Thyroid gland (tissue), 4 donors: ENCODE results near the gene MPP3. TPM values are rescaled to one million over a fixed set of nuclear protein-coding genes. Genes with fewer than 3 reads are reported as not detected.

Source experiments
- DNase-seq, 2 donors: peaks; one replicate each; pipeline ENCODE4 v3.0.0-alpha.2; 2019
- H3K27ac ChIP-seq, 3 donors: fragments of 200-600 bp; sonication (generic); 1 replicate in 2 of 3; 2 replicates in 1 of 3; pipeline ENCODE4 v1.5.1; 2016 to 2019; ENCODE audit warnings: mild to moderate bottlenecking in 1 of 3, moderate library complexity in 1 of 3
- H3K27me3 ChIP-seq: fragments of 200-600 bp; sonication (generic); one replicate; pipeline ENCODE4 v1.5.1; 2019
- H3K36me3 ChIP-seq, 2 donors: fragments of 200-600 bp; sonication (generic); one replicate each; pipeline ENCODE4 v1.5.1; 2016 to 2019
- H3K4me1 ChIP-seq, 2 donors: fragments of 200-600 bp; sonication (generic); one replicate each; pipeline ENCODE4 v1.5.1; 2017 to 2019
- H3K4me3 ChIP-seq, 3 donors: fragments of 200-600 bp; sonication (generic); replicated peaks in 1 of 3; 1 replicate in 2 of 3; 2 replicates in 1 of 3; pipeline ENCODE4 v1.5.1; 2016; ENCODE audit warnings: mild to moderate bottlenecking in 1 of 3
- H3K9me3 ChIP-seq: fragments of 200-600 bp; sonication (generic); one replicate; pipeline ENCODE4 v1.5.1; 2017
- POLR2A ChIP-seq, 2 donors: fragments of 450-650 bp; IDR thresholded peaks; one replicate each; pipeline ENCODE4 v1.6.1; 2017; ENCODE audit warnings: antibody characterized with exemption in 2 of 2, mild to moderate bottlenecking in 2 of 2, moderate library complexity in 1 of 2
- WGBS, 2 donors: methylation state at CpG; one replicate each; pipeline ENCODE4 v1.1.5; 2017; 5-methylcytosine and 5-hydroxymethylcytosine counted together
- intact Hi-C: fragments of 100-400 bp; cut with DNase I; formaldehyde crosslinking; loops from one replicate; pipeline ENCODE4 v1.15.1; 2023
- total RNA-seq, 4 donors: library from RNA; depleted of rRNA; stranded (reverse); fragments of >200 nt; gene quantifications; one replicate each; pipeline ENCODE4 v1.2.3, GENCODE V29; 2016
- TF ChIP-seq, protein P1 (sequence below), 6 experiments: fragments of 200-600 bp in 3 of 6; fragments of 450-650 bp in 3 of 6; sonication (generic) in 3 of 6; IDR thresholded peaks; one replicate each; pipeline ENCODE4 v1.5.1; 2016 to 2019; ENCODE audit warnings: antibody characterized with exemption in 6 of 6, mild to moderate bottlenecking in 2 of 6, inconsistent platforms in 1 of 6, moderate library complexity in 1 of 6

MPP3 gene
- total RNA-seq, 4 donors from 2014 or later: 7.1 to 20.5 (median 15.4) TPM

- no peak overlapping the region for H3K4me3 ChIP-seq
- H3K27me3 ChIP-seq: no peaks in the 10 kb centered on the region
- no peaks in the 10 kb centered on the region for H3K9me3 ChIP-seq
- H3K4me1 ChIP-seq: peaks cover 10% of the 10 kb centered on the region in 2 donors
- TF ChIP-seq POLR2A (IDR thresholded peaks at IDR 0.05): no peak
- TF ChIP-seq, protein P1, sequence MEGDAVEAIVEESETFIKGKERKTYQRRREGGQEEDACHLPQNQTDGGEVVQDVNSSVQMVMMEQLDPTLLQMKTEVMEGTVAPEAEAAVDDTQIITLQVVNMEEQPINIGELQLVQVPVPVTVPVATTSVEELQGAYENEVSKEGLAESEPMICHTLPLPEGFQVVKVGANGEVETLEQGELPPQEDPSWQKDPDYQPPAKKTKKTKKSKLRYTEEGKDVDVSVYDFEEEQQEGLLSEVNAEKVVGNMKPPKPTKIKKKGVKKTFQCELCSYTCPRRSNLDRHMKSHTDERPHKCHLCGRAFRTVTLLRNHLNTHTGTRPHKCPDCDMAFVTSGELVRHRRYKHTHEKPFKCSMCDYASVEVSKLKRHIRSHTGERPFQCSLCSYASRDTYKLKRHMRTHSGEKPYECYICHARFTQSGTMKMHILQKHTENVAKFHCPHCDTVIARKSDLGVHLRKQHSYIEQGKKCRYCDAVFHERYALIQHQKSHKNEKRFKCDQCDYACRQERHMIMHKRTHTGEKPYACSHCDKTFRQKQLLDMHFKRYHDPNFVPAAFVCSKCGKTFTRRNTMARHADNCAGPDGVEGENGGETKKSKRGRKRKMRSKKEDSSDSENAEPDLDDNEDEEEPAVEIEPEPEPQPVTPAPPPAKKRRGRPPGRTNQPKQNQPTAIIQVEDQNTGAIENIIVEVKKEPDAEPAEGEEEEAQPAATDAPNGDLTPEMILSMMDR (IDR thresholded peaks at IDR 0.05): no peak
- intact Hi-C loops: loop anchor here (5.0 kb wide), 1 partner anchor 180 kb away; no protein-coding TSS in a partner anchor
- no peaks in the 10 kb centered on the region for H3K36me3 ChIP-seq
- DNase-seq: no peak
- H3K27ac ChIP-seq: no peak overlapping the region
- 87 to 94% methylated on average over 7 of the region's 8 CpGs for WGBS, 2 donors
Observed at GRCh38 chr17:43757171-43757660, 75.7 kb downstream of the MPP3 start.

DNA sequence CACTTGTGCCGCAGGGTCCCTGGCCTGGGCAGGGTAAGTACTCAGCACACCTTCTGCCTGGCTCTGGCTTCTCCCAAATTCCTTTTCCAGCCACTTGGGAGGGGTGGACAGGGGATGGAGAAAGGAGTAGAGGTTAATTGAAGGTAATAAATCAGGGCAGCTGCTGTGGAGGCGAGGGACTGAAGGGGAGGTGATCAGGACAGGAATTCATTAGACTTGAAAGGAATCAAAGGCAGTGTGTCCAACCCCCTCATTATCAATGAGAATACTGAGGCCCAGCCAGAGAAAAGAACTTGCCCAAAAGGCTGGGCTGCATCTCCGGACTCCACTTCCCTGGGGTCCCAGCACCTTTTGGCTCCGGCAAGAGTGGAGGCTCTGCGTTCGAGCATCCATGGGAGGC, 76.7 kb downstream of the MPP3 start:
- intact Hi-C loops: loop anchor here (5.0 kb wide), 1 partner anchor 179 kb away; no protein-coding TSS in a partner anchor

DNA sequence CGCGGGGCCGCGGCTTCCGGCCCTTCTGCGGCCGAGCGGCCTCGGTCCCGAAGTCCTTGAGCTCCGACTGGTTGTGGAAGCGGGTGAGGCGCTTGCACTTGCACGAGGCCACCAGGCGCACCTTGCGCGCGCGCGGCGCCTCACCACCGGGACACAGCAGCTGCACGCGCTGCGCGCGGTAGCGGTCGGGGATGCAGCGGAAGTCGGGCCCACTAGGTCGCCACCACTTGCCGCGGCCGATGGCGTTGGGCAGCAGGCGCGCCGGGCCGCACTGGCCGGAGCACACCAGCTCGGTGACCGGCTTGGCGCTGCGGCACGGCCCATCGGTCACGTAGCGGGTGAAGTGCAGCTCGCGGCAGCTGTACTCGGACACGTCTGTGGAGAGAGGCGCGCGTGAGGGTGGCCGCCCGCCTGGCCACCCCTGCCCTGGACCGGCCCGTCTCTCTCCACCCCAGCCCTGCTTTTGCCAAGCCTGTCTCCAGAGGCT, 77.5 kb downstream of the MPP3 start:
- WGBS, 2 donors: 1 to 14% methylated on average over 10 to 14 of the region's 60 CpGs
- intact Hi-C loops: loop anchor here (5.0 kb wide), 1 partner anchor 178 kb away; no protein-coding TSS in a partner anchor
- DNase-seq: peak; percentile 39 to 44
- H3K36me3 ChIP-seq: no peaks in the 10 kb centered on the region
- TF ChIP-seq POLR2A (IDR thresholded peaks at IDR 0.05): no peak
- TF ChIP-seq, protein P1 (IDR thresholded peaks at IDR 0.05): no peak
- H3K4me3 ChIP-seq: peak overlapping the region in 1 of 3 donors; percentile 5
- H3K4me1 ChIP-seq: peaks cover 10% of the 10 kb centered on the region in 2 donors
- H3K27ac ChIP-seq: no peak overlapping the region
- no peaks in the 10 kb centered on the region for H3K27me3 ChIP-seq
- H3K9me3 ChIP-seq: no peaks in the 10 kb centered on the region

More for the DNA sequence above, 76.7 kb downstream of the MPP3 start:
- H3K4me1 ChIP-seq: peaks cover 10% of the 10 kb centered on the region in 2 donors
- H3K9me3 ChIP-seq: no peaks in the 10 kb centered on the region
- no peak overlapping the region for H3K27ac ChIP-seq
- no peak for DNase-seq
- TF ChIP-seq, protein P1 (IDR thresholded peaks at IDR 0.05): no peak
- TF ChIP-seq POLR2A (IDR thresholded peaks at IDR 0.05): no peak
- no peak overlapping the region for H3K4me3 ChIP-seq
- H3K27me3 ChIP-seq: no peaks in the 10 kb centered on the region
- H3K36me3 ChIP-seq: no peaks in the 10 kb centered on the region
- WGBS, 2 donors: 90 to 91% methylated on average over 5 to 6 of the region's 6 CpGs

DNA sequence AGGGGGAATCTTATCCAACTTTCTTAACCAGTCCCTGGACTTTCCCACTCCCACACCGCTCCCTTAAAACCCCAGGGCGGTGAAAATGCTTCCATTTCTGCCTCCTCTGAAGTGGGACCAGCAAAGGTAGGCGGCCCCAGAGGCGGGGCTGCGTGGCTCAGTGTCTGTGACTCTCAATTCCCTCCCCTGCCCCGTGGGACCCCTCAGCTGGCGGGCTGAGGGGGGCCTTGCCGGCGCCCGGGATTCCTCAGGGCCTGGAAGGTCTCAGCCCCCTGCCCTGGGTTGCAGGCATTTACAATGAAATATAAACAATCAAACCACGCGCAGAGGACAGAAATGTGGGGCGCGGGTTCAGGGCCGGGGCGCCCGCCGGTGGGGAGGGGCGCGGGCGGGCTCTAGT, 78.0 kb downstream of the MPP3 start:
- Histone ChIP-seq H3K9me3 (no peaks in the 10 kb centered on the region), H3K4me3 (no peak overlapping the region), H3K4me1 (peaks cover 10% of the 10 kb centered on the region in 2 donors), H3K27ac (no peak overlapping the region), H3K36me3 (no peaks in the 10 kb centered on the region), H3K27me3 (no peaks in the 10 kb centered on the region)
- WGBS, 2 donors: 15 to 43% methylated on average over 9 to 20 of the region's 21 CpGs
- no peak for TF ChIP-seq POLR2A (IDR thresholded peaks at IDR 0.05)
- TF ChIP-seq, protein P1 (IDR thresholded peaks at IDR 0.05): no peak
- DNase-seq: no peak
- intact Hi-C loops: loop anchor here (5.0 kb wide), 1 partner anchor 178 kb away; no protein-coding TSS in a partner anchor

- no peak overlapping the region for H3K27ac ChIP-seq
- no peaks in the 10 kb centered on the region for H3K27me3 ChIP-seq
- H3K4me3 ChIP-seq: no peak overlapping the region
- DNase-seq: no peak
- H3K9me3 ChIP-seq: no peaks in the 10 kb centered on the region
- 81% methylated on average over 5 of the region's 5 CpGs for WGBS, 2 donors
- H3K36me3 ChIP-seq: no peaks in the 10 kb centered on the region
- TF ChIP-seq POLR2A (IDR thresholded peaks at IDR 0.05): no peak
- TF ChIP-seq, protein P1 (IDR thresholded peaks at IDR 0.05): no peak
- intact Hi-C loops: no loop called here
- H3K4me1 ChIP-seq: peaks cover 10% of the 10 kb centered on the region in 2 donors
Observed at GRCh38 chr17:43753493-43754129, 79.3 kb downstream of the MPP3 start.
